H9 (cell line): Measurements from ENCODE around the gene ITCH. TPM values are rescaled to one million over a fixed set of nuclear protein-coding genes. Genes with fewer than 3 reads are reported as not detected.
"Not testable (repeated sequence)": the region's sequence is repeated elsewhere in the genome, so short reads cannot be mapped to it uniquely, and the experiment has no call there.

Experiments
- DNase-seq: peaks from one replicate; pipeline ENCODE4 v3.0.0-alpha.2; 2017
- H2AFZ ChIP-seq: one replicate; pipeline ENCODE4 v1.6.1; 2013; ENCODE audit warnings: mild to moderate bottlenecking, low read length, control low read depth, moderate library complexity
- H2AK5ac ChIP-seq: 2 replicates; pipeline ENCODE4 v1.6.1; 2013; ENCODE audit warnings: low read length, control low read depth, mixed read lengths; ENCODE audit not compliant: insufficient read length
- H2BK120ac ChIP-seq: one replicate; pipeline ENCODE4 v1.6.1; 2013; ENCODE audit warnings: low read depth, mild to moderate bottlenecking, low read length, control low read depth, inconsistent platforms; ENCODE audit not compliant: poor library complexity, severe bottlenecking
- H2BK12ac ChIP-seq: 2 replicates; pipeline ENCODE4 v1.6.1; 2013; ENCODE audit warnings: low read length, control low read depth, mixed read lengths, low read depth; ENCODE audit not compliant: insufficient read length
- H2BK15ac ChIP-seq: 2 replicates; pipeline ENCODE4 v1.6.1; 2013; ENCODE audit warnings: low read depth, low read length, control low read depth
- H2BK20ac ChIP-seq: one replicate; pipeline ENCODE4 v1.6.1; 2013; ENCODE audit warnings: low read depth, mild to moderate bottlenecking, low read length, control low read depth, inconsistent platforms; ENCODE audit not compliant: poor library complexity, severe bottlenecking
- H2BK5ac ChIP-seq: 2 replicates; pipeline ENCODE4 v1.6.1; 2013; ENCODE audit warnings: low read length, control low read depth, mixed read lengths; ENCODE audit not compliant: insufficient read length
- H3K14ac ChIP-seq: 2 replicates; pipeline ENCODE4 v1.6.1; 2013; ENCODE audit warnings: low read length, control low read depth; ENCODE audit not compliant: insufficient read depth
- H3K18ac ChIP-seq: 2 replicates; pipeline ENCODE4 v1.6.1; 2013; ENCODE audit warnings: low read depth, mild to moderate bottlenecking, mixed read lengths, low read length, control low read depth; ENCODE audit not compliant: insufficient read length
- H3K23ac ChIP-seq: 2 replicates; pipeline ENCODE4 v1.6.1; 2013; ENCODE audit warnings: low read length, control low read depth, mixed read lengths, low read depth; ENCODE audit not compliant: insufficient read length
- H3K23me2 ChIP-seq: 2 replicates; pipeline ENCODE4 v1.6.1; 2013; ENCODE audit warnings: low read depth, mild to moderate bottlenecking, mixed read lengths, low read length, control low read depth; ENCODE audit not compliant: insufficient read length, poor library complexity, severe bottlenecking
- H3K27ac ChIP-seq: 2 replicates; pipeline ENCODE4 v1.5.1; 2013; ENCODE audit warnings: low read length, control low read depth, mixed read lengths, low read depth; ENCODE audit not compliant: insufficient read length
- H3K27me3 ChIP-seq: 2 replicates; pipeline ENCODE4 v1.6.1; 2013; ENCODE audit warnings: low read length, control low read depth, inconsistent platforms; ENCODE audit not compliant: insufficient read depth
- H3K4ac ChIP-seq: 2 replicates; pipeline ENCODE4 v1.6.1; 2013; ENCODE audit warnings: low read depth, mild to moderate bottlenecking, control low read depth, inconsistent platforms, low read length, moderate library complexity
- H3K4me1 ChIP-seq: 2 replicates; pipeline ENCODE4 v1.6.1; 2013; ENCODE audit warnings: low read length, control low read depth, inconsistent platforms; ENCODE audit not compliant: insufficient read depth
- H3K4me2 ChIP-seq: 2 replicates; pipeline ENCODE4 v1.6.1; 2013; ENCODE audit warnings: low read length, control low read depth, mixed read lengths; ENCODE audit not compliant: insufficient read length, insufficient read depth
- H3K56ac ChIP-seq: 2 replicates; pipeline ENCODE4 v1.6.1; 2013; ENCODE audit warnings: low read depth, mild to moderate bottlenecking, mixed read lengths, low read length, control low read depth; ENCODE audit not compliant: insufficient read length
- H3K79me1 ChIP-seq: 2 replicates; pipeline ENCODE4 v1.6.1; 2013; ENCODE audit warnings: low read depth, mild to moderate bottlenecking, moderate library complexity, low read length, control low read depth, inconsistent platforms; ENCODE audit not compliant: insufficient read depth, poor library complexity, severe bottlenecking
- H3K79me2 ChIP-seq: 2 replicates; pipeline ENCODE4 v1.6.1; 2013; ENCODE audit warnings: low read length, control low read depth, inconsistent platforms; ENCODE audit not compliant: insufficient read depth
- H3K9ac ChIP-seq: 2 replicates; pipeline ENCODE4 v1.6.1; 2013; ENCODE audit warnings: low read length, control low read depth, mixed read lengths; ENCODE audit not compliant: insufficient read length; ENCODE audit errors: extremely low read depth
- H3K9me3 ChIP-seq: one replicate; pipeline ENCODE4 v1.6.1; 2013; ENCODE audit warnings: low read depth, low read length, inconsistent platforms; ENCODE audit not compliant: control insufficient read depth
- H3T11ph ChIP-seq: one replicate; pipeline ENCODE4 v1.6.1; 2013; ENCODE audit warnings: mild to moderate bottlenecking, low read length, control low read depth, inconsistent platforms
- H4K20me1 ChIP-seq: one replicate; pipeline ENCODE4 v1.6.1; 2013; ENCODE audit not compliant: control insufficient read depth, insufficient read length, insufficient read depth
- H4K5ac ChIP-seq: 2 replicates; pipeline ENCODE4 v1.6.1; 2013; ENCODE audit warnings: low read depth, mild to moderate bottlenecking, mixed read lengths, low read length, control low read depth; ENCODE audit not compliant: insufficient read length
- H4K8ac ChIP-seq: replicated peaks from 2 replicates; pipeline ENCODE4 v1.6.1; 2013; ENCODE audit warnings: low read length, control low read depth, mixed read lengths, low read depth; ENCODE audit not compliant: insufficient read length
- H4K91ac ChIP-seq: 2 replicates; pipeline ENCODE4 v1.6.1; 2013; ENCODE audit warnings: low read depth, mild to moderate bottlenecking, moderate library complexity, mixed read lengths, low read length, control low read depth; ENCODE audit not compliant: insufficient read length
- H3K27ac Mint-ChIP-seq, 3 experiments: 2 replicates in 2 of 3; 3 replicates in 1 of 3; pipeline ENCODE4 v1.8.0; 2020 to 2021; ENCODE audit warnings: mixed read lengths in 3 of 3, mild to moderate bottlenecking in 1 of 3, moderate library complexity in 1 of 3
- H3K27me3 Mint-ChIP-seq: 2 replicates; pipeline ENCODE4 v1.8.0; 2021; ENCODE audit warnings: low read depth, mild to moderate bottlenecking, moderate library complexity, mixed read lengths
- H3K36me3 Mint-ChIP-seq, 3 experiments: 2 replicates in 2 of 3; 3 replicates in 1 of 3; pipeline ENCODE4 v1.8.0; 2020 to 2021; ENCODE audit warnings: low read depth in 3 of 3, mixed read lengths in 3 of 3; ENCODE audit not compliant: insufficient read depth in 1 of 3
- H3K4me1 Mint-ChIP-seq, 2 experiments: 2 replicates each; pipeline ENCODE4 v1.8.0; 2020; ENCODE audit warnings: mixed read lengths in 2 of 2
- H3K4me3 Mint-ChIP-seq, 2 experiments: 2 replicates in 1 of 2; 3 replicates in 1 of 2; pipeline ENCODE4 v1.8.0; 2020 to 2021; ENCODE audit warnings: mild to moderate bottlenecking in 2 of 2, mixed read lengths in 2 of 2, moderate library complexity in 1 of 2
- H3K9me3 Mint-ChIP-seq, 2 experiments: 2 replicates in 1 of 2; 3 replicates in 1 of 2; pipeline ENCODE4 v1.8.0; 2020; ENCODE audit warnings: mild to moderate bottlenecking in 2 of 2, mixed read lengths in 2 of 2, moderate library complexity in 1 of 2
- CTCF ChIP-seq: fragments of 200-600 bp; sonication (generic); conservative IDR thresholded peaks from 3 replicates; pipeline ENCODE4 v1.8.0; 2021; ENCODE audit warnings: antibody characterized with exemption, mild to moderate bottlenecking
- WGBS: extraction: QIAGEN DNeasy Blood & Tissue Kit; methylation state at CpG from one replicate; pipeline ENCODE4 v1.1.7; 2013; ENCODE audit warnings: missing lambda C conversion rate, low lambda C conversion rate, mixed read lengths; ENCODE audit not compliant: insufficient read length; ENCODE audit errors: extremely low coverage; 5-methylcytosine and 5-hydroxymethylcytosine counted together
- total RNA-seq: library from RNA; stranded (reverse); gene quantifications from 2 replicates; pipeline ENCODE4 v1.2.1, GENCODE V29; 2021

Gene ITCH
- total RNA-seq, 1 experiment from 2014 or later: 55.9 TPM

GRCh38 chr20:34495916-34496315 is 132.8 kb downstream of the ITCH start:
- Histone ChIP-seq H2BK15ac (no peak overlapping the region), H4K91ac (no peak overlapping the region), H2BK12ac (no peak overlapping the region), H3K4ac (no peak overlapping the region), H3K79me1 (no peaks in the 10 kb centered on the region), H3K23me2 (no peaks in the 10 kb centered on the region), H3K79me2 (no peaks in the 10 kb centered on the region), H3T11ph (no peak overlapping the region), H3K9me3 (no peaks in the 10 kb centered on the region), H3K27me3 (no peaks in the 10 kb centered on the region), H3K4me2 (no peak overlapping the region), H2AFZ (no peak overlapping the region), H3K14ac (no peak overlapping the region), H2BK20ac (no peak overlapping the region), H3K4me1 (no peaks in the 10 kb centered on the region), H4K20me1 (no peaks in the 10 kb centered on the region), H3K18ac (no peak overlapping the region), H3K23ac (no peak overlapping the region), H4K8ac (no peak overlapping the region), H3K27ac (no peak overlapping the region), H4K5ac (no peak overlapping the region), H2BK120ac (no peak overlapping the region), H2AK5ac (no peak overlapping the region), H3K9ac (no peak overlapping the region), H2BK5ac (no peak overlapping the region), H3K56ac (no peak overlapping the region)
- Mint-ChIP-seq H3K9me3 (peaks cover 0 to 2% of the 10 kb centered on the region in 2 experiments; a peak in 2 of 5 replicates), H3K36me3 (peaks cover 44 to 77% (median 77%) of the 10 kb centered on the region in 3 experiments), H3K27me3 (no peaks in the 10 kb centered on the region), H3K4me1 (no peaks in the 10 kb centered on the region), H3K4me3 (no peak overlapping the region), H3K27ac (no peak overlapping the region)
- no peak for DNase-seq
- TF ChIP-seq CTCF: no peak
- no CpG with 5 or more reads among the region's 1 CpG for WGBS

GRCh38 chr20:34497596-34497995 is 134.5 kb downstream of the ITCH start:
- not testable (repeated sequence) for H3K14ac ChIP-seq, H2BK12ac ChIP-seq, H3T11ph ChIP-seq, H3K27ac ChIP-seq, H3K9me3 ChIP-seq, H2BK120ac ChIP-seq, H3K4ac ChIP-seq, H4K91ac ChIP-seq, H3K4me2 ChIP-seq, H2AK5ac ChIP-seq, H3K23me2 ChIP-seq, H3K4me3 Mint-ChIP-seq, H2BK15ac ChIP-seq, H3K27me3 ChIP-seq, H4K20me1 ChIP-seq, H3K9ac ChIP-seq, H3K9me3 Mint-ChIP-seq, H3K18ac ChIP-seq, H3K56ac ChIP-seq, H4K8ac ChIP-seq, DNase-seq, H2BK5ac ChIP-seq, H3K4me1 ChIP-seq, H3K4me1 Mint-ChIP-seq, H3K23ac ChIP-seq, H2BK20ac ChIP-seq, H2AFZ ChIP-seq, H4K5ac ChIP-seq, H3K79me2 ChIP-seq, H3K79me1 ChIP-seq, H3K27me3 Mint-ChIP-seq
- Mint-ChIP-seq H3K36me3 (peaks cover 41 to 73% (median 72%) of the 10 kb centered on the region in 3 experiments), H3K27ac (0 out of 7 replicates have a peak overlapping the region, but pooled peaks of 1 of the 3 experiments have one; percentile 1)
- WGBS: no CpG with 5 or more reads among the region's 6 CpGs
